PC-3 (cell line): ENCODE measurements around the gene TANGO2. TPM values are rescaled to one million over a fixed set of nuclear protein-coding genes. Genes with fewer than 3 reads are reported as not detected.

Experiments used
- ATAC-seq: fragments of 200-7000 bp; cut with Tn5 transposase; 2 replicates; pipeline ENCODE4 v1.9.1; 2020; ENCODE audit warnings: mild to moderate bottlenecking, moderate library complexity
- BruUV-seq: library from RNA; stranded (reverse); fragments of 400-500 nt; replicated peaks from 2 replicates; lab custom pipeline; 2021; lab: Mats Ljungman, UMichigan
- CTCF ChIA-PET: fragments of 300-600 bp; sonication (Branson Sonifier 250); formaldehyde crosslinking; loops from one replicate; lab custom pipeline; 2022; ENCODE audit warnings: antibody characterized with exemption; lab: Charles Lee
- POLR2A ChIA-PET: fragments of 300-600 bp; sonication (Branson Sonifier 250); formaldehyde crosslinking; loops from one replicate; lab custom pipeline; 2022; ENCODE audit warnings: antibody characterized with exemption; ENCODE audit not compliant: unreplicated experiment; lab: Charles Lee
- DNase-seq: peaks from one replicate; pipeline ENCODE4 v3.0.0-alpha.2; 2015
- H2AFZ ChIP-seq: fragments of 300-600 bp; sonication (generic); 2 replicates; pipeline ENCODE4 v1.6.0; 2016; ENCODE audit warnings: antibody characterized with exemption, low read length
- H3F3A ChIP-seq: fragments of 300-600 bp; sonication (generic); one replicate; pipeline ENCODE4 v1.6.0; 2017; ENCODE audit warnings: antibody characterized with exemption, low read length, control low read depth, mild to moderate bottlenecking; ENCODE audit not compliant: unreplicated experiment
- H3K27ac ChIP-seq: fragments of 300-600 bp; sonication (generic); 2 replicates; pipeline ENCODE4 v1.5.1; 2016; ENCODE audit warnings: mild to moderate bottlenecking, low read length
- H3K27me3 ChIP-seq: fragments of 300-600 bp; sonication (generic); 2 replicates; pipeline ENCODE4 v1.6.1; 2016; ENCODE audit warnings: low read length, mixed read lengths
- H3K36me3 ChIP-seq: fragments of 300-600 bp; sonication (generic); 2 replicates; pipeline ENCODE4 v1.6.1; 2016; ENCODE audit warnings: low read depth, mixed run types, low read length, mixed read lengths
- H3K4me1 ChIP-seq: fragments of 300-600 bp; sonication (generic); 2 replicates; pipeline ENCODE4 v1.5.1; 2016; ENCODE audit warnings: low read length; ENCODE audit not compliant: insufficient read depth
- H3K4me2 ChIP-seq: fragments of 300-600 bp; sonication (generic); 2 replicates; pipeline ENCODE4 v1.6.0; 2016; ENCODE audit warnings: low read length
- H3K4me3 ChIP-seq: fragments of 300-600 bp; sonication (generic); 2 replicates; pipeline ENCODE4 v1.5.1; 2016; ENCODE audit warnings: mild to moderate bottlenecking, low read length, mixed read lengths
- H3K79me2 ChIP-seq: fragments of 300-600 bp; sonication (generic); 2 replicates; pipeline ENCODE4 v1.6.1; 2017; ENCODE audit warnings: low read length, mixed read lengths
- H3K9ac ChIP-seq: fragments of 300-600 bp; sonication (generic); 2 replicates; pipeline ENCODE4 v1.6.0; 2016; ENCODE audit warnings: mild to moderate bottlenecking, low read length
- H3K9me2 ChIP-seq: fragments of 300-600 bp; sonication (generic); replicated peaks from 2 replicates; pipeline ENCODE4 v1.6.1; 2016; ENCODE audit warnings: mixed run types, low read length, mixed read lengths
- H3K9me3 ChIP-seq: fragments of 300-600 bp; sonication (generic); 2 replicates; pipeline ENCODE4 v1.6.1; 2016; ENCODE audit warnings: low read length, mixed read lengths
- H4K20me1 ChIP-seq: fragments of 300-600 bp; sonication (generic); 2 replicates; pipeline ENCODE4 v1.6.1; 2016; ENCODE audit warnings: low read length, mixed read lengths
- EZH2 ChIP-seq: fragments of 300-600 bp; sonication (generic); IDR thresholded peaks from one replicate; pipeline ENCODE4 v1.6.1; 2017; ENCODE audit warnings: antibody characterized with exemption, mild to moderate bottlenecking, low read length; ENCODE audit not compliant: unreplicated experiment
- EZH2phosphoT487 ChIP-seq: fragments of 300-600 bp; sonication (generic); IDR thresholded peaks from 2 replicates; pipeline ENCODE4 v1.6.1; 2018; ENCODE audit warnings: mild to moderate bottlenecking, antibody characterized with exemption, low read length, borderline replicate concordance
- intact Hi-C: fragments of 100-400 bp; cut with micrococcal nuclease; formaldehyde crosslinking; loops from 2 replicates; pipeline ENCODE4 v1.9.0; 2023
- total RNA-seq: library from RNA; depleted of rRNA; stranded (reverse); fragments of >200 nt; gene quantifications from 2 replicates; pipeline ENCODE4 v1.2.3, GENCODE V29; 2014
- TF ChIP-seq, protein P1 (sequence below): fragments of 300-600 bp; sonication (generic); conservative IDR thresholded peaks from 2 replicates; pipeline ENCODE4 v1.5.1; 2017; ENCODE audit warnings: antibody characterized with exemption, low read depth, mild to moderate bottlenecking, low read length

TANGO2 gene
- total RNA-seq, 1 experiment from 2014 or later: 23.5 TPM

DNA sequence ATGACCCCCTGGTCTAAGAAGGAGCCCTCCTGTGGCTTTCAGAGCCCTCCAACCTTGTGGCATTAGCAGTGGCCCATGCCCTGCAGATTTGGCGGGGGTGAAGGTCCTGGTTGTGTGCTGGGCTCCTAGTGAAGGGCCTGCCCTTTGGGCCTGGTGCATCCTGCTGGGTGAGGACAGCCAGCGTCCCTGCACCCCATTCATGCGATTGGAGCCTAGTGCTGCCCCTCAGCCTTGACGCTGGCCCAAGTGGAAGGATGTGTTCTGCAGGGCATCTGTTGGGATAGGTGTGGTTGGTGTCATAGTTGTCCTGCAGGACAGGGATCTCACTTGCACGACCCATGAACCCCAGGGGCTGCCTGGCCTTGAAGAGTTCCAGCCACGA, 31.0 kb downstream of the TANGO2 start:
- CTCF ChIA-PET: no interaction called here
- no peak for ATAC-seq

DNA sequence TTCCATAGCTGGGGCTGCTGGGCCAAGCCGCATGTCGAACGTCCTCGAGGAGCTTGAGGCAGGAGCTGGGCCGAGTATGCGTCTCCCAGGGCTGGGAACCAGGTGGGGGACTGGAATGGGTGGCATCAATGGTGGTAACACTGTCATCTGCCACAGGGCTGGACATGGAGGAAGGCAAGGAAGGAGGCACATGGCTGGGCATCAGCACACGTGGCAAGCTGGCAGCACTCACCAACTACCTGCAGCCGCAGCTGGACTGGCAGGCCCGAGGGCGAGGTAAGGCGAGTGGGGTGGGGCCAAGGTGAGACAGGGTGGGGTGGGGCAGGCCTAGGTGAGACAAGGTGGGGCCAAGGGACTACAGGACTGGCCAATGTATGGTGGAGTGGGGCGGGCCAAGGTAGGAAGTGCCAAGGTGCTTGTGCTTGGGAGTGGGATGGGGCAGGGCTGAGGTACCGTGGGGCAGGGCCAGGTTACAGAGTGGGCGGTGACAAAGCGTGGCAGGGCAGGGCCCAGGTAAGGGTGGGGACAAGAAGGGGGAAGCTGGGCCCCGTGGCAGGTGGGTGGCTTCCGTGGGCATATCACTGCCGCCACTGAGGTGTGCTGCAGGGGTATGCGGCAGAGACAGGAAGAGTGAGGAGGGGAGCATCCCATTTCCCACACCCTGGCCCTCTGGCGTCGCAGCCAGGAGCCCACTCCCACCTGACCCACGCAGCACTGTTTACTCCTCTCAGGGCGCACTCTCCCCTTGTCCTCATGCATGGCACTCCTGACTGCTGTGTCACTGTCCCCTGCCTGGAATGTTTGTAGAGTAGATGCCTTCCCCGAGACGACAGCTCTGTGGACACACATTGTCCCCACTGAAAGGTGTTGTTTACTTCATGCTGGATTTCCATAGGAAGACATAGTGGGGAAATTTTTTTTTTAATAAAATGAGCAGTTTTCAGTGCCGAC, 31.7 kb downstream of the TANGO2 start:
- ATAC-seq: no peak
- BruUV-seq: no TSS peak
- Histone ChIP-seq H3K27me3 (no peaks in the 10 kb centered on the region), H3K4me1 (no peaks in the 10 kb centered on the region), H3K4me2 (no peak overlapping the region), H3F3A (no peaks in the 10 kb centered on the region), H3K9me3 (no peaks in the 10 kb centered on the region), H3K27ac (no peak overlapping the region), H4K20me1 (no peaks in the 10 kb centered on the region), H3K36me3 (no peaks in the 10 kb centered on the region), H3K9me2 (no peaks in the 10 kb centered on the region), H3K79me2 (no peaks in the 10 kb centered on the region), H3K4me3 (no peak overlapping the region), H2AFZ (no peak overlapping the region), H3K9ac (no peak overlapping the region)
- ChIA-PET POLR2A (no interaction called here), CTCF (no interaction called here)
- no peak for TF ChIP-seq EZH2
- TF ChIP-seq EZH2phosphoT487: no peak
- TF ChIP-seq, protein P1, sequence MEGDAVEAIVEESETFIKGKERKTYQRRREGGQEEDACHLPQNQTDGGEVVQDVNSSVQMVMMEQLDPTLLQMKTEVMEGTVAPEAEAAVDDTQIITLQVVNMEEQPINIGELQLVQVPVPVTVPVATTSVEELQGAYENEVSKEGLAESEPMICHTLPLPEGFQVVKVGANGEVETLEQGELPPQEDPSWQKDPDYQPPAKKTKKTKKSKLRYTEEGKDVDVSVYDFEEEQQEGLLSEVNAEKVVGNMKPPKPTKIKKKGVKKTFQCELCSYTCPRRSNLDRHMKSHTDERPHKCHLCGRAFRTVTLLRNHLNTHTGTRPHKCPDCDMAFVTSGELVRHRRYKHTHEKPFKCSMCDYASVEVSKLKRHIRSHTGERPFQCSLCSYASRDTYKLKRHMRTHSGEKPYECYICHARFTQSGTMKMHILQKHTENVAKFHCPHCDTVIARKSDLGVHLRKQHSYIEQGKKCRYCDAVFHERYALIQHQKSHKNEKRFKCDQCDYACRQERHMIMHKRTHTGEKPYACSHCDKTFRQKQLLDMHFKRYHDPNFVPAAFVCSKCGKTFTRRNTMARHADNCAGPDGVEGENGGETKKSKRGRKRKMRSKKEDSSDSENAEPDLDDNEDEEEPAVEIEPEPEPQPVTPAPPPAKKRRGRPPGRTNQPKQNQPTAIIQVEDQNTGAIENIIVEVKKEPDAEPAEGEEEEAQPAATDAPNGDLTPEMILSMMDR: no peak
- no peak for DNase-seq
- intact Hi-C loops: no loop called here

More for the DNA sequence above, 31.0 kb downstream of the TANGO2 start:
- no peaks in the 10 kb centered on the region for H3K9me3 ChIP-seq
- BruUV-seq: no TSS peak
- no peak for DNase-seq
- no peak overlapping the region for H2AFZ ChIP-seq
- TF ChIP-seq, protein P1: no peak
- H3K4me2 ChIP-seq: no peak overlapping the region
- no peaks in the 10 kb centered on the region for H3K36me3 ChIP-seq
- H3K4me1 ChIP-seq: no peaks in the 10 kb centered on the region
- H3K27ac ChIP-seq: no peak overlapping the region
- no peaks in the 10 kb centered on the region for H3K27me3 ChIP-seq
- intact Hi-C loops: no loop called here
- no peaks in the 10 kb centered on the region for H3K79me2 ChIP-seq
- H3F3A ChIP-seq: no peaks in the 10 kb centered on the region
- no peaks in the 10 kb centered on the region for H3K9me2 ChIP-seq
- no peak overlapping the region for H3K9ac ChIP-seq
- POLR2A ChIA-PET: no interaction called here
- H4K20me1 ChIP-seq: no peaks in the 10 kb centered on the region
- H3K4me3 ChIP-seq: no peak overlapping the region

DNA sequence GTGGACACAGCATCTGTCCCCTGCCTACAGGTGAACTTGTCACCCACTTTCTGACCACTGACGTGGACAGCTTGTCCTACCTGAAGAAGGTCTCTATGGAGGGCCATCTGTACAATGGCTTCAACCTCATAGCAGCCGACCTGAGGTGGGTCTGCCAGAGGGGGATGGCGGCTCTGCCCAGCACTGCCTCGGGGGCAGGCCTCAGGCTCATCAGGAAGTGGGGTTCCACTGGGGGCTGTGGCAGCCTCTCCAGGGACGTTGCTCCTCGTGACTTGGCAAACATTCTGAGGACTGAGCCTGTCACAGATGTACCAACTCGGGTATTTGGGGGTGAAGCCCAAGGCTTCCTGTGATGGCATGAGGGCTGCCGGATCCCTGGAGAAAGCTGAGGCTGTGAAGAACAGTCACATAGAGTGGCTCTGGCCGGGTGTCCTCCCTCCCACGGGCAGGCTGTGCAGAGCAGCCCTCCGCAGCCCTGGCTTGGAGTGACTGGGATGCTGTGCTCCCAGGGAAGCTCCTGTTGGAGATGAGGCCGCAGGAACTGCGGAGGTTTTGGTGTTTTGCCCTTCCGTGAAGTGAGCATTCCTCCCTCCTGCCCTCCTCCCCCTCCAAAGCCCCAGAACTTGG, 32.6 kb downstream of the TANGO2 start:
- no peaks in the 10 kb centered on the region for H3F3A ChIP-seq
- H3K79me2 ChIP-seq: no peaks in the 10 kb centered on the region
- no TSS peak for BruUV-seq
- H3K9ac ChIP-seq: no peak overlapping the region
- no peaks in the 10 kb centered on the region for H3K9me2 ChIP-seq
- CTCF ChIA-PET: no interaction called here
- no peaks in the 10 kb centered on the region for H3K36me3 ChIP-seq
- no peaks in the 10 kb centered on the region for H3K4me1 ChIP-seq
- H3K4me2 ChIP-seq: no peak overlapping the region
- H3K27ac ChIP-seq: no peak overlapping the region
- DNase-seq: no peak
- intact Hi-C loops: no loop called here
- H3K4me3 ChIP-seq: no peak overlapping the region
- no peaks in the 10 kb centered on the region for H3K27me3 ChIP-seq
- H2AFZ ChIP-seq: no peak overlapping the region
- ATAC-seq: no peak
- POLR2A ChIA-PET: no interaction called here
- TF ChIP-seq, protein P1: no peak
- no peak for TF ChIP-seq EZH2
- no peak for TF ChIP-seq EZH2phosphoT487
- no peaks in the 10 kb centered on the region for H3K9me3 ChIP-seq
- H4K20me1 ChIP-seq: no peaks in the 10 kb centered on the region
